Measurements from ENCODE around the gene FOXP4. TPM values are rescaled to one million over a fixed set of nuclear protein-coding genes. Genes with fewer than 3 reads are reported as not detected.

The FOXP4 gene
- total RNA-seq, 1 donor from 2014 or later = 27.9 TPM

GRCh38 chr6:41519745-41520699 is 26.2 kb upstream of the FOXP4 start:
- H3K4me3 Mint-ChIP-seq (ENCODE audit: unreplicated experiment) = no peak overlapping the region
- H3K4me1 Mint-ChIP-seq (ENCODE audit: low read depth, unreplicated experiment) = no peaks in the 10 kb centered on the region
- no peak for TF ChIP-seq CTCF (IDR thresholded peaks at IDR 0.05; ENCODE audit: partially characterized antibody, unreplicated experiment)
- H3K36me3 Mint-ChIP-seq (ENCODE audit: unreplicated experiment) = no peaks in the 10 kb centered on the region
- H3K27me3 Mint-ChIP-seq (ENCODE audit: unreplicated experiment) = no peaks in the 10 kb centered on the region
- peaks cover 2% of the 10 kb centered on the region for H3K9me3 Mint-ChIP-seq (ENCODE audit: unreplicated experiment)
- no peak overlapping the region for H3K27ac Mint-ChIP-seq (ENCODE audit: unreplicated experiment)
- no peak for DNase-seq

- TF ChIP-seq CTCF (IDR thresholded peaks at IDR 0.05; ENCODE audit: partially characterized antibody, unreplicated experiment) = no peak
- DNase-seq = no peak
- peaks cover 3% of the 10 kb centered on the region for H3K4me1 Mint-ChIP-seq (ENCODE audit: low read depth, unreplicated experiment)
- H3K4me3 Mint-ChIP-seq (ENCODE audit: unreplicated experiment) = no peak overlapping the region
- H3K9me3 Mint-ChIP-seq (ENCODE audit: unreplicated experiment) = peaks cover 5% of the 10 kb centered on the region
- H3K27me3 Mint-ChIP-seq (ENCODE audit: unreplicated experiment) = peaks cover 3% of the 10 kb centered on the region
- no peaks in the 10 kb centered on the region for H3K36me3 Mint-ChIP-seq (ENCODE audit: unreplicated experiment)
- H3K27ac Mint-ChIP-seq (ENCODE audit: unreplicated experiment) = no peak overlapping the region
Observed at GRCh38 chr6:41522780-41523548, 23.2 kb upstream of the FOXP4 start.

- H3K4me3 Mint-ChIP-seq (ENCODE audit: unreplicated experiment) = no peak overlapping the region
- no peak for DNase-seq
- no peak overlapping the region for H3K27ac Mint-ChIP-seq (ENCODE audit: unreplicated experiment)
- H3K36me3 Mint-ChIP-seq (ENCODE audit: unreplicated experiment) = no peaks in the 10 kb centered on the region
- peaks cover 3% of the 10 kb centered on the region for H3K27me3 Mint-ChIP-seq (ENCODE audit: unreplicated experiment)
- peaks cover 9% of the 10 kb centered on the region for H3K4me1 Mint-ChIP-seq (ENCODE audit: low read depth, unreplicated experiment)
- no peak for TF ChIP-seq CTCF (IDR thresholded peaks at IDR 0.05; ENCODE audit: partially characterized antibody, unreplicated experiment)
- H3K9me3 Mint-ChIP-seq (ENCODE audit: unreplicated experiment) = peaks cover 5% of the 10 kb centered on the region
Observed at GRCh38 chr6:41523915-41524633, 22.1 kb upstream of the FOXP4 start.

- DNase-seq = no peak
- Mint-ChIP-seq H3K4me1 (ENCODE audit: low read depth, unreplicated experiment) (peaks cover 9% of the 10 kb centered on the region), H3K9me3 (ENCODE audit: unreplicated experiment) (peaks cover 5% of the 10 kb centered on the region), H3K27ac (ENCODE audit: unreplicated experiment) (no peak overlapping the region), H3K27me3 (ENCODE audit: unreplicated experiment) (peaks cover 3% of the 10 kb centered on the region), H3K4me3 (ENCODE audit: unreplicated experiment) (no peak overlapping the region), H3K36me3 (ENCODE audit: unreplicated experiment) (no peaks in the 10 kb centered on the region)
- no peak for TF ChIP-seq CTCF (IDR thresholded peaks at IDR 0.05; ENCODE audit: partially characterized antibody, unreplicated experiment)
Observed at GRCh38 chr6:41524634-41525011, 21.6 kb upstream of the FOXP4 start.
